ENCODE data around the gene TPK1.

The TPK1 gene

DNA sequence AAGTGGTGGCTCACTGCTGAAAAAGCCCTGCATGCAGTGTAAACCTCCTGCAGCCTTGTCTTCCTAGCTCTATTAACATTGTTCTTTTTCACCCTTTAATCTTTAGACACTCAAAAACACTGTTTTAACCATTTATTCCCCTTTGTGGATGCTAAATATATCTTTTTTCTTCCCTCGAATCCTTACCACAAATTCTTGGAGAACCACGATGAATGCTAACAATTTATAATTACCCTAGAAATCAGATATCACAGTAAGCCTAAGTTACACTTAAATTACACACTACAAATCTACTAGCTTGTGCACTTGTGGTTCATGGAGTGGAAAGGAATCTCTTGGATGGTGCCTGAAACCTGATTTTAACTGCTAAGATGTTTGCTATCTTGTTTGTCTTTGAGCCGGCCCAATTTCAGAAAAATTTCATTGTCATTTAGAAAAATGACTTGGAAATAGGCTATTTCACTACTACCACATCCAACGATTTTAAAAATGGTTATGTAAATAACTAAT, 307.3 kb downstream of the TPK1 start:
- TF ChIP-seq, protein P1, sequence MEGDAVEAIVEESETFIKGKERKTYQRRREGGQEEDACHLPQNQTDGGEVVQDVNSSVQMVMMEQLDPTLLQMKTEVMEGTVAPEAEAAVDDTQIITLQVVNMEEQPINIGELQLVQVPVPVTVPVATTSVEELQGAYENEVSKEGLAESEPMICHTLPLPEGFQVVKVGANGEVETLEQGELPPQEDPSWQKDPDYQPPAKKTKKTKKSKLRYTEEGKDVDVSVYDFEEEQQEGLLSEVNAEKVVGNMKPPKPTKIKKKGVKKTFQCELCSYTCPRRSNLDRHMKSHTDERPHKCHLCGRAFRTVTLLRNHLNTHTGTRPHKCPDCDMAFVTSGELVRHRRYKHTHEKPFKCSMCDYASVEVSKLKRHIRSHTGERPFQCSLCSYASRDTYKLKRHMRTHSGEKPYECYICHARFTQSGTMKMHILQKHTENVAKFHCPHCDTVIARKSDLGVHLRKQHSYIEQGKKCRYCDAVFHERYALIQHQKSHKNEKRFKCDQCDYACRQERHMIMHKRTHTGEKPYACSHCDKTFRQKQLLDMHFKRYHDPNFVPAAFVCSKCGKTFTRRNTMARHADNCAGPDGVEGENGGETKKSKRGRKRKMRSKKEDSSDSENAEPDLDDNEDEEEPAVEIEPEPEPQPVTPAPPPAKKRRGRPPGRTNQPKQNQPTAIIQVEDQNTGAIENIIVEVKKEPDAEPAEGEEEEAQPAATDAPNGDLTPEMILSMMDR (IDR thresholded peaks at IDR 0.05; ENCODE audit: low read depth, low read length, missing control alignments) = no peak
- in situ Hi-C loops (cut with HindIII; ENCODE audit: low sequenced_read_pairs) = no loop called here
- no peak overlapping the region for H3K4me3 ChIP-seq (ENCODE audit: low read depth, low read length)
- no peak for DNase-seq (ENCODE audit: low read depth)

DNA sequence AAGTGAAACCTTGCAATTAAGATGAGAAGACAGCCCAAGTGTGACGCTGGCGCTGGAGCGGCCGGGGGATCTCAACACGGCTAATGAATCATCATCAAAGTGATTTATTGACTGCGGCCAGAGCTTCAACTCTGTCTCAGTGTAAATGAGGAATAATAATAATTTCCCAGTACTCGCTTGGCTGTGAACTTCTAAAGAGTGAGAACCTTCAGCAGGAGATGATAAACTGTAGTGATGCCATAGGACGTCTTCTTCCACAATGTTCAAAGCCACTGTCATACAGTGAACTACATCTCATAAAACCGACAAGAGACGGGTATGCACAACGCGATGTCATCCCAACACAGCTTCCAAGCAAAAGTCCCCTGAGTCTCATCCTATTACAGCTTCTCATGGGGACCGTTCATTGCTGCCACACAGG, 308.8 kb downstream of the TPK1 start:
- in situ Hi-C loops (cut with HindIII; ENCODE audit: low sequenced_read_pairs) = no loop called here
- H3K4me3 ChIP-seq (ENCODE audit: low read depth, low read length) = no peak overlapping the region
- no peak for DNase-seq (ENCODE audit: low read depth)
- TF ChIP-seq, protein P1 (IDR thresholded peaks at IDR 0.05; ENCODE audit: low read depth, low read length, missing control alignments) = no peak

DNA sequence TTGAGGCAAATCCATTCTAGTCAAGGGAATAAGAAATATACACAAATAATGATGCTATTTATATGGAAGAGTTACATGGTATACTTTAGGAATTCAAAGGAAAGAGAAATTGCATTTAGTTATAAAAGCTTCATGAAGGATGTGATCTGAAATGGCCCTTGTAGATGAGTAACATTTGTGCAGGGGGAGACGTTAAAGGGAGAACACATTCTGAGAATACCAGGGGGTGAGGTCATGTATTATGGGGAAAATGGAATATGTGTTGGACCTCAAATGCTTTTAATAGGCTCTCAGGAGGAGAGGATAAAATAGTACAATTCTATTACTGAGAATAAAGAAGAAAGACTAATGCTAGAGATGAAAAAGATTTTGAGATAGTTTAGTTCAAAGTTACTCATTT, 309.9 kb downstream of the TPK1 start:
- DNase-seq (ENCODE audit: low read depth) = no peak
- in situ Hi-C loops (cut with HindIII; ENCODE audit: low sequenced_read_pairs) = no loop called here
- H3K4me3 ChIP-seq (ENCODE audit: low read depth, low read length) = no peak overlapping the region
- TF ChIP-seq, protein P1 (IDR thresholded peaks at IDR 0.05; ENCODE audit: low read depth, low read length, missing control alignments) = no peak

DNA sequence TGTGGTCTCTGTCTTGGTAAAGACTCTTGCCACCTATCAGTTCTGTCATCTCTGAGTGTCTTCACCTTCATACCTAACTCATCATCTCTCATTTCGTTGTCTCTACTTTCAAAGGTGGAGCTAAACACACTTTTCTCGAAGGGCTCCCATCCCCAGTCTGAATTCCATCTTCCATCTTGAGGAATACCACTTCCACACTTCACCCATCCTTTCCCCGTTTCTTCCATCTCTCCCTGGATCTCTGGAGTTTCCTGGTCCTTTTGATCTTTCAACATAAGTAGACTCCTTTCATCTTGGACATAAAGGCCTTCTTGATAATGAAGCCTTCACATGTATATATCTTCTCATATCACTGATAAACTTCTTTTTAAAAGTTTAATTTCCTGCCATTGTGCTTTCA, 311.6 kb downstream of the TPK1 start:
- no peak overlapping the region for H3K4me3 ChIP-seq (ENCODE audit: low read depth, low read length)
- TF ChIP-seq, protein P1 (IDR thresholded peaks at IDR 0.05; ENCODE audit: low read depth, low read length, missing control alignments) = no peak
- DNase-seq (ENCODE audit: low read depth) = no peak
- in situ Hi-C loops (cut with HindIII; ENCODE audit: low sequenced_read_pairs) = no loop called here

DNA sequence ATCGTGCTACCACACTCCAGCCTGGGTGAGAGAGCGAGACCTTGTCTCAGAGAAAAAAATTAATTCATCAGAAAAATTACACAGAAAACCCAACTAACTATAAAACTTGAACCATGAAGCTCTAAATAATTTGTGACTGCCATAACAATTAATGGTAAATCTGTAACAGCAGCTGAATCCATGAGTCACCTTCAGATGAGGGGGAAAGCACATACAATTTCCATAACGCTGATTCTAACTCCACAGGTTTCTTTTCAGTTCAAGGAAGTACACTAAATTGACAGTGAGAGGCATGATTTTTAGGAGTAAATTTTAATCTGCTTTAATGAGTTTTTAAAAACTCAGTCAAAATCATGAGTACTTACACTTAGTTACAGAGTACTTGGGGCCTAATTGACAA, 312.2 kb downstream of the TPK1 start:
- TF ChIP-seq, protein P1 (IDR thresholded peaks at IDR 0.05; ENCODE audit: low read depth, low read length, missing control alignments) = no peak
- no peak for DNase-seq (ENCODE audit: low read depth)
- in situ Hi-C loops (cut with HindIII; ENCODE audit: low sequenced_read_pairs) = no loop called here
- no peak overlapping the region for H3K4me3 ChIP-seq (ENCODE audit: low read depth, low read length)

DNA sequence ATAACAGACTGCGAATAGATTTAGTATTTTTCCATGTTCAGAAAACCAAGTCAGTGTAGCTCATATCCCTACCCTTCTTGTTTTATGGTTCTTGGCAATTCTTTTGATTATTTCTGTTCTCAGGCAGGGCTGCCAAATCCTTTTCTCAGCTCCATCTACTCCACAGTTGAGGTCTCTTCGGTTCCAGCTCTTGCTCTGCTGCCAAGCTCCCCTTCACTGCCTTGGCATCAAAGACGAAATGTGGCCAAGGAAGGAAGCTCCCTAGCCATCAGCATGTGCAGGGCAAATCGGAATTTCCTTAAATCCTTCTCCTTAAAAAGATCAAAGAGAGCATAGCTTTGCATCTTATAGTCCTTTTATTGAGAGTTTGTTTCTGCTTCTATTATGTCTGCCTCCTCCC, 315.9 kb downstream of the TPK1 start:
- DNase-seq (ENCODE audit: low read depth) = no peak
- H3K4me3 ChIP-seq (ENCODE audit: low read depth, low read length) = no peak overlapping the region
- TF ChIP-seq, protein P1 (IDR thresholded peaks at IDR 0.05; ENCODE audit: low read depth, low read length, missing control alignments) = no peak
- in situ Hi-C loops (cut with HindIII; ENCODE audit: low sequenced_read_pairs) = no loop called here

DNA sequence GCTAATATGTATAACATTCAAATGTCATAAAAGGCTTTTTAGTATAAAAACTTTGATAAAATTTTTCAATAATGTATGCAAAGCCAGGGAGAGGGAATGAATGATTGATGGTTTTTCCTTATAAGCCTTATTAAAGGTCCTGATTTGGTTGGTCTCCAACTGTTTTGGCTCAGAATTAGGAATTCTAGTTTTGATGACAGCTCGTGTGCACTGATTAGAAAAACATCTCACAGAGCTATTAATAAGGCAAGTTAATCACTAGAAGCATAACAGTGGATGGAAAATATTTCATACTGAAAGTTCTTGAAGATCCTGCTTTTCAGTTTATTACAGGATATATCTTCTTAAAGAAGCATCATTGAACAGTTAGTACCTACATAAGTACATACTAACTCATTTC, 317.5 kb downstream of the TPK1 start:
- DNase-seq (ENCODE audit: low read depth) = no peak
- H3K4me3 ChIP-seq (ENCODE audit: low read depth, low read length) = no peak overlapping the region
- in situ Hi-C loops (cut with HindIII; ENCODE audit: low sequenced_read_pairs) = no loop called here
- TF ChIP-seq, protein P1 (IDR thresholded peaks at IDR 0.05; ENCODE audit: low read depth, low read length, missing control alignments) = no peak
